Stimulated activated CD8-positive, alpha-beta memory T cell treated with anti-CD3 and anti-CD28 coated beads, Interleukin-15, amount 100 ng/mL, for 48 hours (primary cell): ENCODE results near the gene LITAFD.
A peak's percentile ranks its signal among the peaks of the same experiment; 100 is the strongest.

ENCODE experiments used
- DNase-seq, 2 donors: peaks; one replicate each; pipeline ENCODE4 v3.0.0-alpha.2; 2020; ENCODE audit warnings: low read depth in 2 of 2

Gene LITAFD

GRCh38 chr16:8919934-8920462 is 37.8 kb downstream of the LITAFD start:
- no peak for DNase-seq

GRCh38 chr16:8920645-8921346 is 38.6 kb downstream of the LITAFD start:
- no peak for DNase-seq

- DNase-seq = no peak
These were observed 39.3 kb downstream of the LITAFD start for GRCh38 chr16:8921347-8921984.

- DNase-seq = no peak
These were observed 41.0 kb downstream of the LITAFD start for GRCh38 chr16:8923199-8923598.

- no peak for DNase-seq
These were observed 42.1 kb downstream of the LITAFD start for GRCh38 chr16:8924214-8924613.

- no peak for DNase-seq
These were observed 43.3 kb downstream of the LITAFD start for GRCh38 chr16:8925455-8925854.

GRCh38 chr16:8926827-8927226 is 44.7 kb downstream of the LITAFD start:
- no peak for DNase-seq

GRCh38 chr16:8928467-8928957 is 46.4 kb downstream of the LITAFD start:
- DNase-seq = peak; percentile 34 to 52

GRCh38 chr16:8929086-8929748 is 47.1 kb downstream of the LITAFD start:
- no peak for DNase-seq

GRCh38 chr16:8931859-8932258 is 49.7 kb downstream of the LITAFD start:
- no peak for DNase-seq

GRCh38 chr16:8934601-8935000 is 52.5 kb downstream of the LITAFD start:
- no peak for DNase-seq
